GM12878 (cell line): ENCODE results near the gene VGF. TPM values are rescaled to one million over a fixed set of nuclear protein-coding genes. Genes with fewer than 3 reads are reported as not detected.

Source experiments
- ATAC-seq: fragments of 200-7000 bp; cut with Tn5 transposase; 3 replicates; pipeline ENCODE4 v1.9.1; 2020; ENCODE audit warnings: mild to moderate bottlenecking, moderate library complexity
- BruUV-seq: library from RNA; stranded (reverse); fragments of 400-500 nt; replicated peaks from 2 replicates; lab custom pipeline; 2021; lab: Mats Ljungman, UMichigan
- CTCF ChIA-PET: fragments of 300-600 bp; sonication (Branson Sonifier 250); formaldehyde crosslinking; extraction: SDS; loops from one replicate; lab custom pipeline; 2021; ENCODE audit warnings: inconsistent platforms; lab: Yijun Ruan, JAX
- POLR2A ChIA-PET: fragments of 350-600 bp; formaldehyde crosslinking; extraction: SDS; loops from one replicate; lab custom pipeline; 2021; ENCODE audit warnings: inconsistent platforms; lab: Charles Lee
- RAD21 ChIA-PET: fragments of 300-600 bp; sonication (Branson Sonifier 250); formaldehyde crosslinking; loops from one replicate; lab custom pipeline; 2023; ENCODE audit warnings: antibody characterized with exemption; ENCODE audit not compliant: unreplicated experiment; lab: Charles Lee
- SMC1A ChIA-PET: fragments of 300-600 bp; sonication (Branson Sonifier 250); formaldehyde crosslinking; loops from one replicate; lab custom pipeline; 2023; ENCODE audit not compliant: unreplicated experiment, uncharacterized antibody; lab: Charles Lee
- DNase-seq: peaks from one replicate; pipeline ENCODE4 v3.0.0-alpha.2; 2011; ENCODE audit warnings: low read depth, low spot score
- FAIRE-seq: peaks from 3 replicates; lab custom pipeline; 2011; peaks lifted over from hg19 to GRCh38; lab: Jason Lieb, UNC
- H2AFZ ChIP-seq: 2 replicates; pipeline ENCODE4 v1.6.0; 2011; ENCODE audit warnings: low read depth, low read length, control low read depth; ENCODE audit not compliant: control insufficient read depth
- H3K27ac ChIP-seq: 2 replicates; pipeline ENCODE4 v1.5.1; 2011; ENCODE audit warnings: control low read depth; ENCODE audit not compliant: control insufficient read depth, insufficient read depth
- H3K27me3 ChIP-seq, 2 experiments: replicated peaks in 1 of 2; 2 replicates each; pipeline versions ENCODE4 v1.6.0 to v1.6.1; 2011; ENCODE audit warnings: low read length in 1 of 2; ENCODE audit not compliant: control insufficient read depth in 2 of 2, insufficient read depth in 2 of 2
- H3K36me3 ChIP-seq, 2 experiments: 2 replicates each; pipeline ENCODE4 v1.5.1; 2011; ENCODE audit warnings: low read length in 1 of 2; ENCODE audit not compliant: control insufficient read depth in 2 of 2, insufficient read depth in 2 of 2
- H3K4me1 ChIP-seq: 2 replicates; pipeline ENCODE4 v1.6.1; 2011; ENCODE audit warnings: mild to moderate bottlenecking, low read length, moderate library complexity, mixed read lengths; ENCODE audit not compliant: control insufficient read depth, insufficient read depth
- H3K4me2 ChIP-seq: 2 replicates; pipeline ENCODE4 v1.6.0; 2011; ENCODE audit warnings: control low read depth; ENCODE audit not compliant: control insufficient read depth, insufficient read depth
- H3K4me3 ChIP-seq: fragments of 200-600 bp; sonication (generic); 2 replicates; pipeline ENCODE4 v1.5.1; 2016
- H3K79me2 ChIP-seq: 2 replicates; pipeline ENCODE4 v1.6.0; 2011; ENCODE audit warnings: low read length; ENCODE audit not compliant: control insufficient read depth, insufficient read depth
- H3K9ac ChIP-seq: 2 replicates; pipeline ENCODE4 v1.8.0; 2011; ENCODE audit warnings: low read length, control low read depth, mixed read lengths; ENCODE audit not compliant: control insufficient read depth, insufficient read depth
- H3K9me3 ChIP-seq: replicated peaks from 3 replicates; pipeline ENCODE4 v1.5.1; 2011; ENCODE audit warnings: mild to moderate bottlenecking, low read length; ENCODE audit not compliant: control insufficient read depth, insufficient read depth
- H4K20me1 ChIP-seq: 2 replicates; pipeline ENCODE4 v1.6.0; 2011; ENCODE audit not compliant: control insufficient read depth, insufficient read depth
- BHLHE40 ChIP-seq, 2 experiments: fragments of 450-650 bp in 1 of 2; IDR thresholded peaks; 2 replicates each; pipeline ENCODE4 v1.6.1; 2011 to 2017; ENCODE audit warnings: low read depth in 2 of 2, borderline replicate concordance in 1 of 2, improper control_type of control experiment in 1 of 2, low read length in 1 of 2, mild to moderate bottlenecking in 1 of 2
- BMI1 ChIP-seq: fragments of 450-650 bp; IDR thresholded peaks from 2 replicates; pipeline ENCODE4 v1.6.1; 2016; ENCODE audit warnings: mild to moderate bottlenecking, moderate library complexity, borderline replicate concordance
- E4F1 ChIP-seq: fragments of 450-650 bp; IDR thresholded peaks from 2 replicates; pipeline ENCODE4 v1.6.1; 2018; ENCODE audit warnings: borderline replicate concordance, mild to moderate bottlenecking; ENCODE audit not compliant: partially characterized antibody
- HDAC6 ChIP-seq: fragments of 200-600 bp; sonication (generic); IDR thresholded peaks from one replicate; pipeline ENCODE4 v1.8.0; 2017; ENCODE audit warnings: antibody characterized with exemption; ENCODE audit not compliant: unreplicated experiment
- RFX5 ChIP-seq: IDR thresholded peaks from 2 replicates; pipeline ENCODE4 v1.6.1; 2011; ENCODE audit warnings: low read depth, low read length, improper control_type of control experiment
- SUPT20H ChIP-seq: IDR thresholded peaks from 2 replicates; pipeline ENCODE4 v1.6.1; 2011; ENCODE audit warnings: low read depth, mild to moderate bottlenecking, low read length, moderate library complexity, borderline replicate concordance; ENCODE audit not compliant: control insufficient read depth
- TCF12 ChIP-seq: IDR thresholded peaks from 2 replicates; pipeline ENCODE4 v1.6.1; 2011; ENCODE audit warnings: low read depth, mild to moderate bottlenecking, low read length
- ZNF24 ChIP-seq: fragments of 450-650 bp; IDR thresholded peaks from 2 replicates; pipeline ENCODE4 v1.6.1; 2017; ENCODE audit warnings: antibody characterized with exemption, mild to moderate bottlenecking
- WGBS: methylation state at CpG from one replicate; pipeline ENCODE4 v1.1.6; 2016; ENCODE audit warnings: low lambda C conversion rate; ENCODE audit not compliant: insufficient replicate concordance, insufficient coverage; ENCODE audit errors: missing lambda C conversion rate; 5-methylcytosine and 5-hydroxymethylcytosine counted together
- in situ Hi-C: fragments of 300-500 bp; cut with MboI; formaldehyde crosslinking; loops from 9 replicates; pipeline ENCODE4 v1.14.3; 2018; ENCODE audit warnings: mixed read lengths
- intact Hi-C: fragments of 100-400 bp; cut with micrococcal nuclease; formaldehyde crosslinking; loops from one replicate; pipeline ENCODE4 v1.14.2; 2022; ENCODE audit not compliant: unreplicated experiment
- polyA plus RNA-seq, 11 experiments: library from polyadenylated mRNA; depleted of rRNA in 4 of 11; unstranded in 6 of 11; stranded (reverse) in 5 of 11; fragments of >200 nt; fragmentation: Nextera tagmentation in 4 of 11; fragmentation: Illumina TruSeq in 1 of 11; extraction: Ambion mirVana in 4 of 11; extraction: Trizol in 1 of 11; gene quantifications; 1 replicate in 1 of 11; 2 replicates in 10 of 11; pipeline versions ENCODE4 v1.2.1 to v1.2.3, GENCODE V29; 2011 to 2016; ENCODE audit warnings: inconsistent platforms in 2 of 11, missing spikeins in 2 of 11, low read depth in 1 of 11
- total RNA-seq, 4 experiments: library from RNA; depleted of rRNA in 3 of 4; stranded (reverse); fragments of >200 nt in 3 of 4; fragmentation: Illumina TruSeq in 1 of 4; extraction: Trizol in 1 of 4; gene quantifications; 2 replicates each; pipeline versions ENCODE4 v1.2.1 to v1.2.3, GENCODE V29; 2013 to 2021
- TF ChIP-seq, protein P1 (sequence below): IDR thresholded peaks from 2 replicates; pipeline ENCODE4 v1.6.1; 2012; ENCODE audit warnings: low read depth, low read length, improper control_type of control experiment

Gene VGF
- total and polyA plus RNA-seq, 10 of the 15 experiments (the other 5 are each of a cell fraction or from before 2014, with no cell fraction given), result 0.09 to 0.25 (median 0.17) TPM; not detected in 6

DNA sequence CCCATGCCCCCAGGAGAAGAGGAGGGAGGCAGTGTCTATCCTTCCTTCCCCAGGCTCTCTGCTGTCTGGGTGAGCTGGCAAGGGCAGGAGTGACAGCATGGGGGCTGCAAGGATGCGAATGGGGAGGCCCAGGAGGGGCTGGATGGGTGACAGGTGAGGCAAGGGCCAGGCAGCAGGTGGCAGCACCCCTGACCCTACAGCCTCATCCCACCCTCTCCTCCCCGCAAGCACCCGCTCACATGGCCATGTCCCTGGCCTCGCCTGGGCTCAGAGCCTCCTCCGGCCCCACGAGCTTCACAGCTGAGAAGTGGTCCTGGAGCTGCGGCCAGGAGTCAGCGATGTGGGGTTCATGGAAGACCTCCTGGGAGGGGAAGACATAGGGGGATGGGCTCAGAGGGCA lies 46.6 kb upstream of the VGF start:
- Histone ChIP-seq H3K4me3 (no peak overlapping the region), H3K4me1 (peaks cover 5% of the 10 kb centered on the region), H4K20me1 (no peaks in the 10 kb centered on the region), H3K9me3 (no peaks in the 10 kb centered on the region), H3K9ac (no peak overlapping the region), H3K4me2 (no peak overlapping the region), H3K27me3 (no peaks in the 10 kb centered on the region), H3K79me2 (peaks cover 14% of the 10 kb centered on the region), H2AFZ (no peak overlapping the region), H3K36me3 (peaks cover 0 to 3% of the 10 kb centered on the region in 2 experiments; a peak in 2 of 4 replicates), H3K27ac (no peak overlapping the region)
- in situ Hi-C loops, result no loop called here
- BruUV-seq, result no TSS peak
- intact Hi-C loops, result no loop called here
- FAIRE-seq (no peak), DNase-seq (no peak), ATAC-seq (no peak)
- ChIA-PET RAD21 (no interaction called here), CTCF (no interaction called here), POLR2A (no interaction called here), SMC1A (no interaction called here)
- 94% methylated on average over 7 of the region's 8 CpGs for WGBS
- TF ChIP-seq BMI1, result no peak
- no peak for TF ChIP-seq E4F1
- no peak for TF ChIP-seq TCF12
- TF ChIP-seq HDAC6, result no peak
- no peak for TF ChIP-seq BHLHE40 (IDR thresholded peaks at IDR 0.05; ENCODE audit: borderline replicate concordance in 1 of 2, low read depth in 2 of 2, low read length in 1 of 2)
- TF ChIP-seq RFX5, result no peak
- no peak for TF ChIP-seq ZNF24
- no peak for TF ChIP-seq SUPT20H
- TF ChIP-seq, protein P1, sequence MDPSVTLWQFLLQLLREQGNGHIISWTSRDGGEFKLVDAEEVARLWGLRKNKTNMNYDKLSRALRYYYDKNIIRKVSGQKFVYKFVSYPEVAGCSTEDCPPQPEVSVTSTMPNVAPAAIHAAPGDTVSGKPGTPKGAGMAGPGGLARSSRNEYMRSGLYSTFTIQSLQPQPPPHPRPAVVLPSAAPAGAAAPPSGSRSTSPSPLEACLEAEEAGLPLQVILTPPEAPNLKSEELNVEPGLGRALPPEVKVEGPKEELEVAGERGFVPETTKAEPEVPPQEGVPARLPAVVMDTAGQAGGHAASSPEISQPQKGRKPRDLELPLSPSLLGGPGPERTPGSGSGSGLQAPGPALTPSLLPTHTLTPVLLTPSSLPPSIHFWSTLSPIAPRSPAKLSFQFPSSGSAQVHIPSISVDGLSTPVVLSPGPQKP, result no peak
